CD4-positive, alpha-beta T cell (primary cell): ENCODE results near the gene TIPRL. TPM values are rescaled to one million over a fixed set of nuclear protein-coding genes. Genes with fewer than 3 reads are reported as not detected.
A peak's percentile ranks its signal among the peaks of the same experiment; 100 is the strongest.

Experiments used
- ATAC-seq: fragments of 200-7000 bp; cut with Tn5 transposase; one replicate; pipeline ENCODE4 v1.10.0; 2022; ENCODE audit warnings: mild to moderate bottlenecking; ENCODE audit not compliant: poor library complexity
- CTCF ChIA-PET: fragments of 350-600 bp; sonication (Branson Sonifier 250); formaldehyde crosslinking; loops from one replicate; lab custom pipeline; 2021; ENCODE audit warnings: antibody characterized with exemption, inconsistent platforms; lab: Charles Lee
- POLR2A ChIA-PET: fragments of 350-600 bp; sonication (Branson Sonifier 250); formaldehyde crosslinking; loops from one replicate; lab custom pipeline; 2021; ENCODE audit warnings: antibody characterized with exemption, inconsistent platforms; lab: Charles Lee
- DNase-seq, 14 experiments: peaks; one replicate each; pipeline ENCODE4 v3.0.0-alpha.2; 2013 to 2020; ENCODE audit warnings: mixed read lengths in 2 of 14
- H3K27ac ChIP-seq, 2 donors: one replicate each; pipeline versions ENCODE4 v1.5.1 to v1.7.0; 2013; ENCODE audit warnings: low read length in 2 of 2, low read depth in 1 of 2, mild to moderate bottlenecking in 1 of 2
- H3K27me3 ChIP-seq, 2 experiments: 1 replicate in 1 of 2; 2 replicates in 1 of 2; pipeline versions ENCODE4 v1.6.1 to v1.7.0; 2013; ENCODE audit warnings: low read length in 2 of 2, control low read depth in 1 of 2, mild to moderate bottlenecking in 1 of 2, moderate library complexity in 1 of 2; ENCODE audit not compliant: insufficient read depth in 2 of 2, control insufficient read depth in 1 of 2
- H3K36me3 ChIP-seq: one replicate; pipeline ENCODE4 v1.6.1; 2013; ENCODE audit warnings: low read length, control low read depth; ENCODE audit not compliant: insufficient read depth
- H3K4me1 ChIP-seq: one replicate; pipeline ENCODE4 v1.6.1; 2013; ENCODE audit warnings: low read length, control low read depth; ENCODE audit not compliant: insufficient read depth
- H3K4me3 ChIP-seq: one replicate; pipeline ENCODE4 v1.5.1; 2013; ENCODE audit warnings: mild to moderate bottlenecking, low read length, moderate library complexity
- H3K9me3 ChIP-seq, 2 experiments: 1 replicate in 1 of 2; 2 replicates in 1 of 2; pipeline versions ENCODE4 v1.6.1 to v1.7.0; 2013; ENCODE audit warnings: low read length in 2 of 2, mild to moderate bottlenecking in 2 of 2, control low read depth in 1 of 2, moderate library complexity in 1 of 2; ENCODE audit not compliant: control insufficient read depth in 1 of 2, insufficient read depth in 1 of 2
- H3K27ac Mint-ChIP-seq: one replicate; pipeline ENCODE4 v1.8.0; 2020; ENCODE audit warnings: mixed read lengths
- H3K27me3 Mint-ChIP-seq: one replicate; pipeline ENCODE4 v1.8.0; 2021; ENCODE audit warnings: mixed read lengths
- H3K36me3 Mint-ChIP-seq: one replicate; pipeline ENCODE4 v1.8.0; 2021; ENCODE audit warnings: low read depth, mixed read lengths
- H3K4me1 Mint-ChIP-seq: one replicate; pipeline ENCODE4 v1.8.0; 2021; ENCODE audit warnings: low read depth, mixed read lengths
- H3K4me3 Mint-ChIP-seq: one replicate; pipeline ENCODE4 v1.8.0; 2020; ENCODE audit warnings: mild to moderate bottlenecking, mixed read lengths
- H3K9me3 Mint-ChIP-seq: one replicate; pipeline ENCODE4 v1.8.0; 2020; ENCODE audit warnings: mixed read lengths
- CTCF ChIP-seq: fragments of 200-600 bp; IDR thresholded peaks from one replicate; pipeline ENCODE4 v1.8.0; 2022; ENCODE audit warnings: antibody characterized with exemption, mild to moderate bottlenecking
- intact Hi-C, 2 experiments: fragments of 100-400 bp; cut with DNase I in 1 of 2; cut with micrococcal nuclease in 1 of 2; formaldehyde crosslinking; loops; one replicate each; pipeline versions ENCODE4 v1.15.1 to v1.9.0; 2023 to 2025; cut with DNase I, micrococcal nuclease
- total RNA-seq, 174 experiments: library from RNA in 2 of 174; stranded (reverse) in 2 of 174; gene quantifications; one replicate each; pipeline ENCODE4 v1.2.3 and lab custom pipeline; 2021 to 2026

Gene TIPRL
- total RNA-seq, 2 experiments from 2014 or later = 15.8 to 16.4 TPM

- peak overlapping the region; percentile 94 for H3K4me3 ChIP-seq
- H3K27ac ChIP-seq = no peak overlapping the region
- peak overlapping the region; percentile 88 for H3K27ac Mint-ChIP-seq
- ChIA-PET POLR2A (interaction anchor here (1.0 to 3.6 kb wide), 4 partner anchors 38 to 289 kb away, joined by 3 to 15 read pairs (median 3); no protein-coding TSS in a partner anchor), CTCF (interaction anchor here (0.7 to 4.0 kb wide), 2 partner anchors 9 to 10 kb away, joined by 3 to 21 read pairs; no protein-coding TSS in a partner anchor)
- peaks cover 49% of the 10 kb centered on the region for H3K4me1 Mint-ChIP-seq
- intact Hi-C loops = loop anchor here (5.0 kb wide), 2 partner anchors 1142 to 1667 kb away; partner anchors contain the start of genes BLZF1 (in 1 of the 2), NME7 (in 1 of the 2) and SCYL3 (in 1 of the 2)
- peak overlapping the region; percentile 99 for H3K4me3 Mint-ChIP-seq
- H3K9me3 ChIP-seq = no peaks in the 10 kb centered on the region
- H3K9me3 Mint-ChIP-seq = no peaks in the 10 kb centered on the region
- H3K36me3 Mint-ChIP-seq = peaks cover 32% of the 10 kb centered on the region
- ATAC-seq (no peak), DNase-seq (no peak)
- H3K36me3 ChIP-seq = peaks cover 10% of the 10 kb centered on the region
- TF ChIP-seq CTCF = no peak
- H3K4me1 ChIP-seq = peaks cover 41% of the 10 kb centered on the region
- H3K27me3 Mint-ChIP-seq = peaks cover 10% of the 10 kb centered on the region
- no peaks in the 10 kb centered on the region for H3K27me3 ChIP-seq
These were observed 46.2 kb downstream of the TIPRL start for GRCh38 chr1:168224991-168225390.

- TF ChIP-seq CTCF = no peak
- Histone ChIP-seq H3K27ac (peak within 1 kb of the TSS; percentile 28 to 66), H3K27me3 (no peaks in the 10 kb centered on the region), H3K4me3 (peak within 1 kb of the TSS; percentile 94), H3K36me3 (peaks cover 16% of the 10 kb centered on the region), H3K4me1 (peaks cover 48% of the 10 kb centered on the region), H3K9me3 (no peaks in the 10 kb centered on the region)
- Mint-ChIP-seq H3K27ac (peak within 1 kb of the TSS; percentile 88), H3K36me3 (peaks cover 39% of the 10 kb centered on the region), H3K9me3 (no peaks in the 10 kb centered on the region), H3K4me1 (peaks cover 54% of the 10 kb centered on the region), H3K4me3 (peak within 1 kb of the TSS; percentile 99), H3K27me3 (peaks cover 10% of the 10 kb centered on the region)
- intact Hi-C loops = loop anchor here (2.0 to 5.0 kb wide), 3 partner anchors 47 to 1667 kb away; partner anchors contain the start of genes BLZF1 (in 1 of the 2), NME7 (in 1 of the 2), SCYL3 (in 1 of the 2) and TIPRL (in 1 of the 2)
- POLR2A ChIA-PET = interaction anchor here (1.0 to 3.6 kb wide), 9 partner anchors 10 to 1142 kb away, joined by 3 to 15 read pairs (median 5); partner anchors contain the start of genes BLZF1 and NME7
- DNase-seq (peak; percentile 57 to 89 (median 72)), ATAC-seq (peak; percentile 96)
- CTCF ChIA-PET = interaction anchor here (0.7 to 4.0 kb wide), 2 partner anchors 9 to 10 kb away, joined by 3 to 21 read pairs; no protein-coding TSS in a partner anchor
These were observed 46.9 kb downstream of the TIPRL start, which contains the start of gene SFT2D2 for GRCh38 chr1:168225476-168226190. SFT2D2 (plus strand) TSS chr1:168226004; CDS start chr1:168226080, 76 bp downstream.

GRCh38 chr1:168227620-168228019, 48.9 kb downstream of the TIPRL start:
- H3K36me3 ChIP-seq = peaks cover 36% of the 10 kb centered on the region
- ATAC-seq = no peak
- peaks cover 5% of the 10 kb centered on the region for H3K27me3 Mint-ChIP-seq
- TF ChIP-seq CTCF = no peak
- no peaks in the 10 kb centered on the region for H3K9me3 Mint-ChIP-seq
- no peak for DNase-seq
- H3K4me3 Mint-ChIP-seq = peak overlapping the region; percentile 99
- H3K4me1 ChIP-seq = peaks cover 52% of the 10 kb centered on the region
- H3K4me1 Mint-ChIP-seq = peaks cover 69% of the 10 kb centered on the region
- peaks cover 56% of the 10 kb centered on the region for H3K36me3 Mint-ChIP-seq
- no peak overlapping the region for H3K4me3 ChIP-seq
- intact Hi-C loops = loop anchor here (2.0 to 5.0 kb wide), 3 partner anchors 49 to 1665 kb away; partner anchors contain the start of genes BLZF1 (in 1 of the 2), NME7 (in 1 of the 2), SCYL3 (in 1 of the 2) and TIPRL (in 1 of the 2)
- ChIA-PET CTCF (interaction anchor here (4.0 kb wide), 1 partner anchor 8 kb away, joined by 21 read pairs; no protein-coding TSS in a partner anchor), POLR2A (interaction anchor here (1.1 to 3.6 kb wide), 4 partner anchors 8 to 292 kb away, joined by 3 to 15 read pairs (median 10); partner anchors contain the start of gene TIPRL)
- H3K27ac ChIP-seq = no peak overlapping the region
- H3K9me3 ChIP-seq = no peaks in the 10 kb centered on the region
- H3K27ac Mint-ChIP-seq = peak overlapping the region; percentile 88
- H3K27me3 ChIP-seq = no peaks in the 10 kb centered on the region
